Endothelial cell of umbilical vein (primary cell): ENCODE results near the gene BLOC1S4. TPM values are rescaled to one million over a fixed set of nuclear protein-coding genes. Genes with fewer than 3 reads are reported as not detected.
"Not testable (repeated sequence)": the region's sequence is repeated elsewhere in the genome, so short reads cannot be mapped to it uniquely, and the experiment has no call there.

Experiments used
- BruUV-seq: library from RNA; stranded (reverse); fragments of 400-500 nt; replicated peaks from 2 replicates; lab custom pipeline; 2021; lab: Mats Ljungman, UMichigan
- CTCF ChIA-PET: fragments of 300-600, 350-600 bp; sonication (Branson Sonifier 250); formaldehyde crosslinking; loops from one replicate; lab custom pipeline; 2021; ENCODE audit warnings: antibody characterized with exemption, inconsistent platforms; lab: Charles Lee
- POLR2A ChIA-PET: fragments of 300-600, 350-600 bp; sonication (Branson Sonifier 250); formaldehyde crosslinking; loops from one replicate; lab custom pipeline; 2021; ENCODE audit warnings: antibody characterized with exemption, inconsistent platforms; lab: Charles Lee
- DNase-seq: peaks from one replicate; pipeline ENCODE4 v3.0.0-alpha.2; 2011; ENCODE audit warnings: low read depth, low spot score
- FAIRE-seq: peaks from 2 replicates; lab custom pipeline; 2011; peaks lifted over from hg19 to GRCh38; lab: Jason Lieb, UNC
- H2AFZ ChIP-seq: 2 replicates; pipeline ENCODE4 v1.6.0; 2012; ENCODE audit warnings: low read depth, low read length, control low read depth, inconsistent platforms
- H3K27ac ChIP-seq: 2 replicates; pipeline ENCODE4 v1.5.1; 2011; ENCODE audit warnings: low read depth, mild to moderate bottlenecking, control low read depth, low read length, moderate library complexity; ENCODE audit not compliant: insufficient read depth
- H3K27me3 ChIP-seq, 2 experiments: 2 replicates each; pipeline versions ENCODE4 v1.6.0 to v1.6.1; 2011; ENCODE audit warnings: low read length in 2 of 2, mixed read lengths in 1 of 2; ENCODE audit not compliant: control insufficient read depth in 2 of 2, insufficient read depth in 2 of 2
- H3K36me3 ChIP-seq, 2 experiments: 2 replicates in 1 of 2; 3 replicates in 1 of 2; pipeline ENCODE4 v1.5.1; 2011; ENCODE audit warnings: low read length in 2 of 2, mild to moderate bottlenecking in 1 of 2, moderate library complexity in 1 of 2; ENCODE audit not compliant: control insufficient read depth in 2 of 2, insufficient read depth in 2 of 2; ENCODE audit errors: extremely low read depth in 1 of 2
- H3K4me1 ChIP-seq: 3 replicates; pipeline ENCODE4 v1.5.1; 2011; ENCODE audit warnings: mild to moderate bottlenecking, low read length; ENCODE audit not compliant: control insufficient read depth, insufficient read depth; ENCODE audit errors: extremely low read depth
- H3K4me2 ChIP-seq: 2 replicates; pipeline ENCODE4 v1.6.1; 2011; ENCODE audit warnings: low read length, control low read depth, mixed read lengths; ENCODE audit not compliant: insufficient read depth
- H3K4me3 ChIP-seq, 3 experiments: fragments of 200-600 bp in 1 of 3; sonication (generic), shearing (Covaris generic) in 1 of 3; replicated peaks in 1 of 3; 2 replicates each; pipeline ENCODE4 v1.5.1; 2011 to 2016; ENCODE audit warnings: control low read depth in 3 of 3, low read length in 3 of 3, mild to moderate bottlenecking in 2 of 3, inconsistent platforms in 1 of 3, low read depth in 1 of 3, moderate library complexity in 1 of 3; ENCODE audit not compliant: insufficient read depth in 1 of 3
- H3K79me2 ChIP-seq: 2 replicates; pipeline ENCODE4 v1.6.0; 2012; ENCODE audit warnings: low read length, inconsistent platforms; ENCODE audit not compliant: control insufficient read depth, insufficient read depth
- H3K9ac ChIP-seq: replicated peaks from 2 replicates; pipeline ENCODE3; 2011; ENCODE audit warnings: low read length, control low read depth; ENCODE audit not compliant: insufficient read depth; ENCODE audit errors: extremely low read depth
- H3K9me1 ChIP-seq: replicated peaks from 3 replicates; pipeline ENCODE4 v1.6.0; 2011; ENCODE audit warnings: mild to moderate bottlenecking, low read length; ENCODE audit not compliant: control insufficient read depth, insufficient read depth; ENCODE audit errors: extremely low read depth
- H3K9me3 ChIP-seq: replicated peaks from 2 replicates; pipeline ENCODE4 v1.5.1; 2012; ENCODE audit warnings: low read length, inconsistent platforms; ENCODE audit not compliant: control insufficient read depth, insufficient read depth
- H4K20me1 ChIP-seq: replicated peaks from 2 replicates; pipeline ENCODE3; 2011; ENCODE audit warnings: mild to moderate bottlenecking, low read length; ENCODE audit not compliant: control insufficient read depth, insufficient read depth; ENCODE audit errors: extremely low read depth
- EZH2 ChIP-seq: IDR thresholded peaks from 2 replicates; pipeline ENCODE4 v1.6.1; 2012; ENCODE audit warnings: borderline replicate concordance, low read depth, mild to moderate bottlenecking, moderate library complexity, low read length, inconsistent platforms; ENCODE audit not compliant: severe bottlenecking
- FOS ChIP-seq: IDR thresholded peaks from 2 replicates; pipeline ENCODE4 v1.6.1; 2011; ENCODE audit warnings: mild to moderate bottlenecking, low read length, moderate library complexity, borderline replicate concordance; ENCODE audit not compliant: insufficient read depth
- JUN ChIP-seq: IDR thresholded peaks from 2 replicates; pipeline ENCODE4 v1.6.1; 2011; ENCODE audit warnings: borderline replicate concordance, low read depth; ENCODE audit not compliant: insufficient read length, insufficient read depth
- MYC ChIP-seq: IDR thresholded peaks from one replicate; pipeline ENCODE4 v1.6.1; 2011; ENCODE audit warnings: mild to moderate bottlenecking, low read depth, low read length
- POLR2AphosphoS5 ChIP-seq: IDR thresholded peaks from 2 replicates; pipeline ENCODE4 v1.6.1; 2012; ENCODE audit warnings: low read depth, mild to moderate bottlenecking, control low read depth, low read length, moderate library complexity; ENCODE audit not compliant: insufficient read depth
- dilution Hi-C: fragments of 300-500 bp; cut with MboI; formaldehyde crosslinking; loops from one replicate; pipeline ENCODE4 v1.15.0; 2019; ENCODE audit warnings: low sequenced_read_pairs; ENCODE audit not compliant: extremely low pct_ligation_motif_present
- intact Hi-C: fragments of 100-400 bp; cut with micrococcal nuclease; formaldehyde crosslinking; loops from one replicate; pipeline ENCODE4 v1.10.0; 2022
- polyA plus RNA-seq, 4 experiments: library from polyadenylated mRNA; depleted of rRNA in 3 of 4; stranded (reverse) in 3 of 4; unstranded in 1 of 4; fragments of >200 nt; gene quantifications; 2 replicates each; pipeline versions ENCODE4 v1.2.1 to v1.2.3, GENCODE V29; 2011 to 2012; ENCODE audit warnings: missing spikeins in 1 of 4
- total RNA-seq: library from RNA; stranded (reverse); gene quantifications from 2 replicates; pipeline ENCODE4 v1.2.3, GENCODE V29; 2021
- TF ChIP-seq, protein P1 (sequence below): IDR thresholded peaks from 2 replicates; pipeline ENCODE4 v1.6.1; 2011; ENCODE audit not compliant: insufficient read depth, insufficient read length

BLOC1S4 gene
- total and polyA plus RNA-seq, 2 donors (not counting 3 experiments of a cell fraction or from before 2014, with no cell fraction given): 12.7 to 16.9 TPM

DNA sequence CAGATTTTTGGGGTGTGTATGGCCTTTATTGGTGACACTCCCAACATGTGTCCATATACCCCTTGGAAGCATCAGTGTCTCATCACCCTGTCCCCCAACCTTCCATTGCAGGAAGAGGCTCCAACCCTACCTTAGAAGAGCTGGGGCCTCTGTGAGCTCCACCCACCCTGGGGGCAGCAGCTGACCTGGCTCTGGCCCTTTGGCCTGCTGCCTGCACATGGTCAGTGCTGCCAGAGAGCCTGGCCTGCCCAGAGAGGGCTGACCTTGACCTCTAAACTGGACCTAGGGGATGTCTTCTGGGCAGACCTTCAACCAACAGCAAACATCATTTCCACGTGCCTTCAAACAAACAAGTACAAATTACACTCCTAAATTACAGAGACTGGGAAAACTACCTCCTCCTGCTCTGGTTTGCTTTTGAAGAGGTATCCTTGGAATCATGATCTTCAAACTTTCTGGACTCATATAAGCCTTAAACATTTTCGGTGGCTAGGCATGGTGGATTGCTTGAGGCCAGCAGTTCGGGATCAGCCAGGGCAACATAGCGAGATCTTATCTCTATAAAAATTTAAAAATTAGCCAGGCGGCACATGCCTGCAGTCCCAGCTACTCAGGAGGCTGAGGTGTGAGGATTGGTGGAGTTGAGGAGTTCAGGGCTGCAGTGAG, 39.2 kb downstream of the BLOC1S4 start:
- Histone ChIP-seq H4K20me1 (no peaks in the 10 kb centered on the region), H3K4me1 (no peaks in the 10 kb centered on the region), H3K9ac (no peak overlapping the region), H2AFZ (no peak overlapping the region), H3K27me3 (no peaks in the 10 kb centered on the region), H3K9me1 (no peaks in the 10 kb centered on the region), H3K36me3 (no peaks in the 10 kb centered on the region), H3K9me3 (no peaks in the 10 kb centered on the region), H3K79me2 (no peaks in the 10 kb centered on the region), H3K4me3 (no peak overlapping the region), H3K27ac (no peak overlapping the region), H3K4me2 (no peak overlapping the region)
- TF ChIP-seq EZH2: no peak
- no peak for TF ChIP-seq MYC
- no peak for TF ChIP-seq JUN
- TF ChIP-seq, protein P1, sequence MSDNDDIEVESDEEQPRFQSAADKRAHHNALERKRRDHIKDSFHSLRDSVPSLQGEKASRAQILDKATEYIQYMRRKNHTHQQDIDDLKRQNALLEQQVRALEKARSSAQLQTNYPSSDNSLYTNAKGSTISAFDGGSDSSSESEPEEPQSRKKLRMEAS: no peak
- no peak for TF ChIP-seq POLR2AphosphoS5
- no peak for TF ChIP-seq FOS
- dilution Hi-C loops: no loop called here
- DNase-seq: no peak
- POLR2A ChIA-PET: no interaction called here
- no TSS peak for BruUV-seq
- CTCF ChIA-PET: interaction anchor here (1.5 kb wide), 1 partner anchor 35 kb away, joined by 5 read pairs; no protein-coding TSS in a partner anchor
- intact Hi-C loops: no loop called here
- FAIRE-seq: no peak

DNA sequence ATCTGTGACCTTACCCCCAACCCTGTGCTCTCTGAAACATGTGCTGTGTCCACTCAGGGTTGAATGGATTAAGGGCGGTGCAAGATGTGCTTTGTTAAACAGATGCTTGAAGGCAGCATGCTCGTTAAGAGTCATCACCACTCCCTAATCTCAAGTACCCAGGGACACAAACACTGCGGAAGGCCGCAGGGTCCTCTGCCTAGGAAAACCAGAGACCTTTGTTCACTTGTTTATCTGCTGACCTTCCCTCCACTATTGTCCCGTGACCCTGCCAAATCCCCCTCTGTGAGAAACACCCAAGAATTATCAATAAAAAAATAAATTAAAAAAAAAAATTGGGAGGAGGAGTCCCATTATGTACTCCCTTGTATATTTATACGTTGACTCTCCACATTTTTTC, 40.4 kb downstream of the BLOC1S4 start:
- H3K9me3 ChIP-seq, H3K27me3 ChIP-seq, intact Hi-C loops, H3K4me1 ChIP-seq, FAIRE-seq, H3K36me3 ChIP-seq, dilution Hi-C loops, DNase-seq, H4K20me1 ChIP-seq, POLR2A ChIA-PET, H3K9me1 ChIP-seq, H3K79me2 ChIP-seq, H3K27ac ChIP-seq, H3K4me2 ChIP-seq, BruUV-seq, CTCF ChIA-PET, H2AFZ ChIP-seq, H3K4me3 ChIP-seq, H3K9ac ChIP-seq: not testable (repeated sequence)
